Fibroblast of lung (primary cell): ENCODE results near the gene MAGI2. TPM values are rescaled to one million over a fixed set of nuclear protein-coding genes. Genes with fewer than 3 reads are reported as not detected.

Source experiments
- DNase-seq, 2 donors: peaks; one replicate each; pipeline versions ENCODE4 v3.0.0 to v3.0.0-alpha.2; 2010; ENCODE audit warnings: low read depth in 2 of 2
- H2AFZ ChIP-seq: 2 replicates; pipeline ENCODE4 v1.5.1; 2012; ENCODE audit warnings: low read length, control low read depth, inconsistent platforms
- H3K27ac ChIP-seq: 2 replicates; pipeline ENCODE4 v1.5.1; 2011; ENCODE audit warnings: low read length, control low read depth; ENCODE audit not compliant: insufficient read depth
- H3K27me3 ChIP-seq: 2 replicates; pipeline ENCODE4 v1.5.1; 2011; ENCODE audit warnings: mild to moderate bottlenecking, low read length; ENCODE audit not compliant: control insufficient read depth, insufficient read depth
- H3K36me3 ChIP-seq: 2 replicates; pipeline ENCODE4 v1.5.1; 2011; ENCODE audit warnings: low read length; ENCODE audit not compliant: control insufficient read depth, insufficient read depth
- H3K4me1 ChIP-seq: 2 replicates; pipeline ENCODE4 v1.5.1; 2011; ENCODE audit warnings: low read length; ENCODE audit not compliant: control insufficient read depth, insufficient read depth; ENCODE audit errors: extremely low read depth
- H3K4me2 ChIP-seq: 2 replicates; pipeline ENCODE4 v1.5.1; 2011; ENCODE audit warnings: low read length, control low read depth; ENCODE audit not compliant: insufficient read depth; ENCODE audit errors: extremely low read depth
- H3K4me3 ChIP-seq, 4 experiments: fragments of 200-600 bp in 1 of 4; sonication (generic) in 1 of 4; replicated peaks in 1 of 4; 2 replicates each; pipeline ENCODE4 v1.5.1; 2011 to 2016; ENCODE audit warnings: low read length in 4 of 4, low read depth in 3 of 4, mild to moderate bottlenecking in 3 of 4, control low read depth in 2 of 4, inconsistent platforms in 1 of 4, mixed read lengths in 1 of 4; ENCODE audit not compliant: insufficient read depth in 1 of 4; ENCODE audit errors: control extremely low read depth in 1 of 4
- H3K79me2 ChIP-seq: 2 replicates; pipeline ENCODE4 v1.5.1; 2012; ENCODE audit warnings: mild to moderate bottlenecking, low read length, inconsistent platforms; ENCODE audit not compliant: control insufficient read depth, insufficient read depth
- H3K9ac ChIP-seq: 2 replicates; pipeline ENCODE4 v1.5.1; 2011; ENCODE audit warnings: mild to moderate bottlenecking, low read length, control low read depth; ENCODE audit not compliant: insufficient read depth
- H3K9me3 ChIP-seq: 2 replicates; pipeline ENCODE4 v1.5.1; 2012; ENCODE audit warnings: low read depth, low read length; ENCODE audit not compliant: control insufficient read depth, insufficient read depth
- H4K20me1 ChIP-seq: 2 replicates; pipeline ENCODE4 v1.5.1; 2011; ENCODE audit warnings: low read length; ENCODE audit not compliant: control insufficient read depth, insufficient read depth; ENCODE audit errors: extremely low read depth
- CTCF ChIP-seq, 2 donors: IDR thresholded peaks in 1 of 2; conservative IDR thresholded peaks in 1 of 2; 1 replicate in 1 of 2; 2 replicates in 1 of 2; pipeline ENCODE4 v1.5.1; 2011 to 2012; ENCODE audit warnings: low read length in 2 of 2, control low read depth in 1 of 2, inconsistent platforms in 1 of 2, low read depth in 1 of 2, mild to moderate bottlenecking in 1 of 2
- EZH2 ChIP-seq: IDR thresholded peaks from 2 replicates; pipeline ENCODE4 v1.5.1; 2012; ENCODE audit warnings: low read length, control low read depth, mild to moderate bottlenecking; ENCODE audit errors: missing control alignments
- polyA plus RNA-seq, 2 donors: library from polyadenylated mRNA; depleted of rRNA in 1 of 2; stranded (reverse) in 1 of 2; unstranded in 1 of 2; fragments of >200 nt; gene quantifications; 2 replicates each; pipeline ENCODE4 v1.2.1, GENCODE V29; 2011 to 2012; ENCODE audit warnings: missing spikeins in 1 of 2
- total RNA-seq: library from RNA; depleted of rRNA; stranded (reverse); fragments of >200 nt; gene quantifications from 2 replicates; pipeline ENCODE4 v1.2.1, GENCODE V29; 2014

Gene MAGI2
- total and polyA plus RNA-seq, 2 donors (not counting 1 experiment from before 2014, with no cell fraction given), result 1.8 to 17.0 TPM

- peak in 1 of 2 donors; percentile 35 for DNase-seq
- no peak overlapping the region for H2AFZ ChIP-seq
- no peak overlapping the region for H3K9ac ChIP-seq
- no peak overlapping the region for H3K4me2 ChIP-seq
- no peaks in the 10 kb centered on the region for H3K79me2 ChIP-seq
- no peaks in the 10 kb centered on the region for H3K27me3 ChIP-seq
- H3K27ac ChIP-seq, result no peak overlapping the region
- H3K4me1 ChIP-seq, result peaks cover 2% of the 10 kb centered on the region
- no peaks in the 10 kb centered on the region for H3K9me3 ChIP-seq
- H3K4me3 ChIP-seq, result no peak overlapping the region
- no peak for TF ChIP-seq EZH2
- TF ChIP-seq CTCF (conservative IDR thresholded peaks at IDR 0.05 in 1 of 2, IDR thresholded peaks at IDR 0.05 in 1 of 2; ENCODE audit: low read depth in 1 of 2, low read length in 2 of 2), result no peak
- no peaks in the 10 kb centered on the region for H4K20me1 ChIP-seq
- no peaks in the 10 kb centered on the region for H3K36me3 ChIP-seq
These were observed 486.4 kb downstream of the MAGI2 start for GRCh38 chr7:78967046-78967445.

- H3K9ac ChIP-seq, result no peak overlapping the region
- no peaks in the 10 kb centered on the region for H3K36me3 ChIP-seq
- no peak for TF ChIP-seq EZH2
- no peak for TF ChIP-seq CTCF (conservative IDR thresholded peaks at IDR 0.05 in 1 of 2, IDR thresholded peaks at IDR 0.05 in 1 of 2; ENCODE audit: low read depth in 1 of 2, low read length in 2 of 2)
- no peak overlapping the region for H3K4me2 ChIP-seq
- no peaks in the 10 kb centered on the region for H3K4me1 ChIP-seq
- no peak overlapping the region for H3K27ac ChIP-seq
- no peaks in the 10 kb centered on the region for H4K20me1 ChIP-seq
- H2AFZ ChIP-seq, result no peak overlapping the region
- no peak overlapping the region for H3K4me3 ChIP-seq
- H3K79me2 ChIP-seq, result no peaks in the 10 kb centered on the region
- peak in 1 of 2 donors; percentile 33 for DNase-seq
- no peaks in the 10 kb centered on the region for H3K9me3 ChIP-seq
- H3K27me3 ChIP-seq, result no peaks in the 10 kb centered on the region
These were observed 494.0 kb downstream of the MAGI2 start for GRCh38 chr7:78959477-78959876.

GRCh38 chr7:78955329-78955728, 498.1 kb downstream of the MAGI2 start:
- H3K4me1 ChIP-seq, result no peaks in the 10 kb centered on the region
- no peaks in the 10 kb centered on the region for H4K20me1 ChIP-seq
- H3K27me3 ChIP-seq, result no peaks in the 10 kb centered on the region
- TF ChIP-seq EZH2, result no peak
- TF ChIP-seq CTCF (conservative IDR thresholded peaks at IDR 0.05 in 1 of 2, IDR thresholded peaks at IDR 0.05 in 1 of 2; ENCODE audit: low read depth in 1 of 2, low read length in 2 of 2), result no peak
- no peaks in the 10 kb centered on the region for H3K9me3 ChIP-seq
- H3K36me3 ChIP-seq, result no peaks in the 10 kb centered on the region
- H3K79me2 ChIP-seq, result no peaks in the 10 kb centered on the region
- H3K4me2 ChIP-seq, result no peak overlapping the region
- no peak overlapping the region for H3K4me3 ChIP-seq
- DNase-seq, result no peak
- H2AFZ ChIP-seq, result no peak overlapping the region
- no peak overlapping the region for H3K9ac ChIP-seq
- no peak overlapping the region for H3K27ac ChIP-seq
